Measurements from ENCODE around the gene SH2B3. TPM values are rescaled to one million over a fixed set of nuclear protein-coding genes. Genes with fewer than 3 reads are reported as not detected.

Gene SH2B3
- total RNA-seq, 4 donors from 2014 or later = 3.3 to 16.2 (median 5.6) TPM

DNA sequence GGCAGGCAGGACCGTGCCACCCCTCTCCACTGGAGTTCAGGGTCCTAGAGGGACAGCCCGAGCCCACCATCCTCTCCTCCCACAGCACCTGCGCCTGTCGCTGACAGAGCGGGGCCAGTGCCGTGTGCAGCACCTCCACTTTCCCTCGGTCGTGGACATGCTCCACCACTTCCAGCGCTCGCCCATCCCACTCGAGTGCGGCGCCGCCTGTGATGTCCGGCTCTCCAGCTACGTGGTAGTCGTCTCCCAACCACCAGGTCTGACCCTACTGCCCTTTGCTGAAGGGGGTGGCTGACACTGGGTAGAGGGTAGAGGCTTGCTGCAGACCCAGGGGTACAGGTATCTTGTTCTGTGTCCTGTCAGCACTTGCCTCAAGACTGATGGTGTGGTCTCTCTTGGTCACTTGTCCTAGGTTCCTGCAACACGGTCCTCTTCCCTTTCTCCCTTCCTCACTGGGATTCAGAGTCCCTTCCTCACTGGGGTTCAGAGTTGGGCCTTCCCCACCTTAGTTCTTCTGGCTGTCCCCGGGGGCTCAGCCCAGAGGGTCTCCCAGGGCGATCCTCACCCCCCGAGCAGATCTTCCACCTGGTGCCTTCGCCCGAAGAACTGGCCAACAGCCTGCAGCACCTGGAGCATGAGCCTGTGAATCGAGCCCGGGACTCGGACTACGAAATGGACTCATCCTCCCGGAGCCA lies 42.0 kb downstream of the SH2B3 start:
- WGBS, 2 donors = 85 to 88% methylated on average over 3 to 13 of the region's 28 CpGs
- peaks cover 15 to 85% (median 43%) of the 10 kb centered on the region in 3 donors for H3K4me1 ChIP-seq
- H3K9me3 ChIP-seq = no peaks in the 10 kb centered on the region
- no peak for TF ChIP-seq POLR2A (IDR thresholded peaks at IDR 0.05)
- TF ChIP-seq, protein P1, sequence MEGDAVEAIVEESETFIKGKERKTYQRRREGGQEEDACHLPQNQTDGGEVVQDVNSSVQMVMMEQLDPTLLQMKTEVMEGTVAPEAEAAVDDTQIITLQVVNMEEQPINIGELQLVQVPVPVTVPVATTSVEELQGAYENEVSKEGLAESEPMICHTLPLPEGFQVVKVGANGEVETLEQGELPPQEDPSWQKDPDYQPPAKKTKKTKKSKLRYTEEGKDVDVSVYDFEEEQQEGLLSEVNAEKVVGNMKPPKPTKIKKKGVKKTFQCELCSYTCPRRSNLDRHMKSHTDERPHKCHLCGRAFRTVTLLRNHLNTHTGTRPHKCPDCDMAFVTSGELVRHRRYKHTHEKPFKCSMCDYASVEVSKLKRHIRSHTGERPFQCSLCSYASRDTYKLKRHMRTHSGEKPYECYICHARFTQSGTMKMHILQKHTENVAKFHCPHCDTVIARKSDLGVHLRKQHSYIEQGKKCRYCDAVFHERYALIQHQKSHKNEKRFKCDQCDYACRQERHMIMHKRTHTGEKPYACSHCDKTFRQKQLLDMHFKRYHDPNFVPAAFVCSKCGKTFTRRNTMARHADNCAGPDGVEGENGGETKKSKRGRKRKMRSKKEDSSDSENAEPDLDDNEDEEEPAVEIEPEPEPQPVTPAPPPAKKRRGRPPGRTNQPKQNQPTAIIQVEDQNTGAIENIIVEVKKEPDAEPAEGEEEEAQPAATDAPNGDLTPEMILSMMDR (IDR thresholded peaks at IDR 0.05) = no peak
- peak overlapping the region in 2 of 4 donors; percentile 17 to 35 for H3K27ac ChIP-seq
- H3K4me3 ChIP-seq = no peak overlapping the region
- intact Hi-C loops (cut with DNase I) = loop anchor here (5.0 kb wide), 1 partner anchor 45 kb away; no protein-coding TSS in a partner anchor
- H3K27me3 ChIP-seq = no peaks in the 10 kb centered on the region
- DNase-seq = no peak
- peaks cover 4 to 94% (median 11%) of the 10 kb centered on the region in 3 donors for H3K36me3 ChIP-seq

DNA sequence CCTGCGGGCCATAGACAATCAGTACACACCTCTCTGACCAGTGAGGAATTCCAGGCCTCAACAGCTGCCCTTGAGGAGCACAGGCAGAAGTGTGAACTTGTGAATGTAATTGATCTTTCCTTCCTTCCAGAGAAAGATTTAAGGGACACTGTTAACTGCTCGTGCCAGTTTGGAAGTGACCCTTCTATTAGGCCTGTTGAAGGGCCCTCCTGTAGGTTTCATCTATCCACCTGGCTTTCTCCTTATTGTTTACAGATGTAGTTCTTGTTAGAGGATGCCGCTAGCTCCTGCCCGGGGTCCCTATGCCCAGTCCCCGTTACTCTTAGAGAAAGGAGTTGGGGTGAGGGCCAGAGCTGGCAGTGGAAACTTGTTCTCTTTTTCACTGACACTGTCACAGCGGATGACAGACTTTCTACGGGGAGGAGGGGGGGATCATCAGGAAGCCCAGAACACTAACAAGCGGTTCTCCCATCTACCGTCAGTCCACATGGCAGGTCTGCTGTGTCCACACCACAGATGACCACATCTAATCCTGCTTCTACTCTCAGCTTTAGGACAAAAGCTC lies 42.6 kb downstream of the SH2B3 start:
- DNase-seq = no peak
- Histone ChIP-seq H3K27ac (peak overlapping the region in 3 of 4 donors; percentile 17 to 35 (median 21)), H3K4me1 (peaks cover 15 to 79% (median 37%) of the 10 kb centered on the region in 3 donors), H3K27me3 (no peaks in the 10 kb centered on the region), H3K36me3 (peaks cover 4 to 94% (median 17%) of the 10 kb centered on the region in 3 donors), H3K4me3 (no peak overlapping the region), H3K9me3 (no peaks in the 10 kb centered on the region)
- TF ChIP-seq POLR2A (IDR thresholded peaks at IDR 0.05) = no peak
- TF ChIP-seq, protein P1 (IDR thresholded peaks at IDR 0.05) = no peak
- WGBS, 2 donors = 88 to 92% methylated on average over 4 to 8 of the region's 9 CpGs
- intact Hi-C loops (cut with DNase I) = loop anchor here (5.0 kb wide), 1 partner anchor 46 kb away; no protein-coding TSS in a partner anchor

DNA sequence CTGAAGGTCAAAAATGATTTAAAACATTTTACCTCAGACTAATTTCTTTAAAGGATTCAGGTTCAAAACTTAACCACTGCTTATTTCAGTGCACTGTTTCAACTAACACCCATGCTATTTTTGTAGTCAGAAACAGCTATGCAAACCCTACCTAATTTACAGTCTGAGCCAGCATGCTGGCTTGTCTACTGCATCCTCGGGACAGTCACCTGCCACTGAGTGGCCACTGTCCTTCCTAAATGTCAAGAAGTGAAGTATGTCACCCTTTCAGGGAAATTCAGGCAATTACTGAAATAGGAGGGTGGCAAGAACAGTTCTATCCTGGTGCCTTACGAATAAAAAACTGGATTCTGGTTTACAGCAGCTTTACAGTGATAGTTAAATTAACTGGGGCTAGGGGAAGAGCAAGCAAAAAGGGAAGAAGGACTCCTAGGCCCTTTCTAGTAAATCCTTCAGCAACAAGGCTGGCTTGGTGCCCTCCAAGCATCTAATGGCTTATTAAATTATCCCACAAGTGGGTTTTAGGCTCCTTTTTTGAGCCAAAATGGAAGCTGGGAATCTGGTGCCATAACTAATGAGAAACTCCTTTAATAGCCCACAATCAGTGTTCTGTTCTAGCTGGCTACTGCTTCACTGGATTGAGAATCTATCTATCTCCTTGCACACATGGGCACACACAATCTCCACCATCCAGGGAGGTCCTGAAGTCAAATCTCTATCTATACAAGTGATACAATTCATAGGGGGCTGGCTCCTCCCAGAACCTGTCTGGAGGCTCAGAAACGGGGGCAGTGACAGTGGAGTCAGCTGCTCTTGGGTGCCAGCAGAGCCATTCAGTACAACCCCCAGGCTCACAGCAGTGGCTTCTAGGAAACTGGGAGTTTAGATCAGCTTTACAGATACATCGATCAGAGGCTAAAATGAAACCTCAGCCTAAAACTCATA lies 43.4 kb downstream of the SH2B3 start:
- WGBS, 2 donors = 61 to 80% methylated on average over 3 to 4 of the region's 4 CpGs

DNA sequence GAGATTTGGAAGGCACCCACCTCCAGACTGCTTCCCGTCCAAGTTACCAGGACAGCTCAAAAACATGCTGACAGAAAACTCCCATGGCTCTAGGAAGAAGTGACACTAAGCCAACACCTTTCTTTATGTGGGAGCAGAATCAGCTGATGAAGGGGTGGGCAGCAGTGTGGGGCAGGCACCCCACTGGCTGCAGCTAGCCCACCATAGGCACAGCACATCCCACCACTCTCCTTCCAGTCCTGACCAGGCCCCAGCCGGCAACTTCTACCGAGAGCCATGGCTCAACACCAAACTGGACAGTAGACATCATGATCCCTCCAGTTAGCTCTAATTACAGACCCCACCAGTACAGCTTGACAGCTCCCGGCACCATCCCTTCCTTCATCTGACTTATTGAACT lies 45.0 kb downstream of the SH2B3 start:
- Histone ChIP-seq H3K4me3 (no peak overlapping the region), H3K27me3 (no peaks in the 10 kb centered on the region), H3K27ac (peak overlapping the region in 1 of 4 donors; percentile 36), H3K36me3 (peaks cover 16 to 94% (median 31%) of the 10 kb centered on the region in 3 donors), H3K4me1 (peaks cover 0 to 55% (median 16%) of the 10 kb centered on the region in 3 donors), H3K9me3 (no peaks in the 10 kb centered on the region)
- no peak for DNase-seq
- intact Hi-C loops (cut with DNase I) = no loop called here
- 89% methylated on average over 4 of the region's 4 CpGs for WGBS, 2 donors
- no peak for TF ChIP-seq POLR2A (IDR thresholded peaks at IDR 0.05)
- TF ChIP-seq, protein P1 (IDR thresholded peaks at IDR 0.05) = no peak

More for the DNA sequence above, 43.4 kb downstream of the SH2B3 start:
- Histone ChIP-seq H3K27me3 (no peaks in the 10 kb centered on the region), H3K36me3 (peaks cover 4 to 94% (median 20%) of the 10 kb centered on the region in 3 donors), H3K9me3 (no peaks in the 10 kb centered on the region), H3K4me3 (no peak overlapping the region), H3K4me1 (peaks cover 13 to 71% (median 31%) of the 10 kb centered on the region in 3 donors), H3K27ac (peak overlapping the region in 3 of 4 donors; percentile 10 to 35 (median 21))
- intact Hi-C loops (cut with DNase I) = loop anchor here (5.0 kb wide), 1 partner anchor 47 kb away; no protein-coding TSS in a partner anchor
- TF ChIP-seq, protein P1 (IDR thresholded peaks at IDR 0.05) = no peak
- TF ChIP-seq POLR2A (IDR thresholded peaks at IDR 0.05) = no peak
- DNase-seq = no peak

All from esophagus squamous epithelium (tissue), 5 donors.